Mesodermal cell (in vitro differentiated cells): ENCODE measurements around the gene FHIP2A. TPM values are rescaled to one million over a fixed set of nuclear protein-coding genes. Genes with fewer than 3 reads are reported as not detected.
"Not testable (repeated sequence)": the region's sequence is repeated elsewhere in the genome, so short reads cannot be mapped to it uniquely, and the experiment has no call there.

ENCODE experiments used
- H3K27ac ChIP-seq: 2 replicates; pipeline ENCODE4 v1.7.0; 2013; ENCODE audit warnings: mild to moderate bottlenecking, low read depth, low read length, moderate library complexity; ENCODE audit not compliant: severe bottlenecking
- H3K36me3 ChIP-seq: 2 replicates; pipeline ENCODE4 v1.7.1; 2013; ENCODE audit warnings: mild to moderate bottlenecking, low read length, moderate library complexity; ENCODE audit not compliant: control insufficient read depth, insufficient read depth
- H3K4me1 ChIP-seq: one replicate; pipeline ENCODE4 v1.7.1; 2013; ENCODE audit warnings: mild to moderate bottlenecking, low read length; ENCODE audit not compliant: insufficient read depth, control insufficient read depth, poor library complexity, severe bottlenecking
- H3K4me3 ChIP-seq: 2 replicates; pipeline ENCODE4 v1.7.0; 2013; ENCODE audit warnings: low read length, control low read depth, mild to moderate bottlenecking; ENCODE audit not compliant: insufficient read depth, poor library complexity, severe bottlenecking; ENCODE audit errors: extremely low read depth
- H3K9me3 ChIP-seq: 2 replicates; pipeline ENCODE4 v1.7.1; 2013; ENCODE audit warnings: mild to moderate bottlenecking, low read length, moderate library complexity; ENCODE audit not compliant: control insufficient read depth
- WGBS, 2 experiments: methylation state at CpG; one replicate each; pipeline ENCODE4 v1.1.5; 2013; ENCODE audit warnings: missing lambda C conversion rate in 2 of 2; ENCODE audit not compliant: insufficient coverage in 2 of 2; 5-methylcytosine and 5-hydroxymethylcytosine counted together
- polyA plus RNA-seq, 2 experiments: library from polyadenylated mRNA; stranded (reverse); fragments of 50-300 nt; gene quantifications; one replicate each; pipeline ENCODE4 v1.2.3, GENCODE V29; 2013

Gene FHIP2A, protein sequence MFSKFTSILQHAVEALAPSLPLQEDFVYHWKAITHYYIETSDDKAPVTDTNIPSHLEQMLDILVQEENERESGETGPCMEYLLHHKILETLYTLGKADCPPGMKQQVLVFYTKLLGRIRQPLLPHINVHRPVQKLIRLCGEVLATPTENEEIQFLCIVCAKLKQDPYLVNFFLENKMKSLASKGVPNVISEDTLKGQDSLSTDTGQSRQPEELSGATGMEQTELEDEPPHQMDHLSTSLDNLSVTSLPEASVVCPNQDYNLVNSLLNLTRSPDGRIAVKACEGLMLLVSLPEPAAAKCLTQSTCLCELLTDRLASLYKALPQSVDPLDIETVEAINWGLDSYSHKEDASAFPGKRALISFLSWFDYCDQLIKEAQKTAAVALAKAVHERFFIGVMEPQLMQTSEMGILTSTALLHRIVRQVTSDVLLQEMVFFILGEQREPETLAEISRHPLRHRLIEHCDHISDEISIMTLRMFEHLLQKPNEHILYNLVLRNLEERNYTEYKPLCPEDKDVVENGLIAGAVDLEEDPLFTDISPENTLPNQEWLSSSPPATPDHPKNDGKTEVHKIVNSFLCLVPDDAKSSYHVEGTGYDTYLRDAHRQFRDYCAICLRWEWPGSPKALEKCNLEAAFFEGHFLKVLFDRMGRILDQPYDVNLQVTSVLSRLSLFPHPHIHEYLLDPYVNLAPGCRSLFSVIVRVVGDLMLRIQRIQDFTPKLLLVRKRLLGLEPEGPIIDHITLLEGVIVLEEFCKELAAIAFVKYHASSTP
- 16.3 TPM for polyA plus RNA-seq (2013, experiment 1 of 2)
- 15.6 TPM for polyA plus RNA-seq (2013, experiment 2 of 2)

GRCh38 chr10:114821293-114821914 lies at the start of gene FHIP2A:
Gene FHIP2A (plus strand): TSS chr10:114821780. CDS start chr10:114822079, 299 bp downstream.
- no peaks in the 10 kb centered on the region for H3K9me3 ChIP-seq
- H3K27ac ChIP-seq, result peak within 1 kb of the TSS; percentile 88
- 7 to 17% methylated on average over 18 to 54 of the region's 59 CpGs for WGBS, 2 experiments
- peaks cover 9% of the 10 kb centered on the region for H3K36me3 ChIP-seq
- peak within 1 kb of the TSS; percentile 77 for H3K4me3 ChIP-seq
- H3K4me1 ChIP-seq, result peaks cover 8% of the 10 kb centered on the region

- 86% methylated on average over 1 of the region's 1 CpG; no CpG with 5 or more reads in 1 of the 2 experiments for WGBS, 2 experiments
- Histone ChIP-seq H3K9me3 (no peaks in the 10 kb centered on the region), H3K4me1 (no peaks in the 10 kb centered on the region), H3K27ac (no peak overlapping the region), H3K36me3 (no peaks in the 10 kb centered on the region), H3K4me3 (no peak overlapping the region)
These were observed 48.9 kb upstream of the FHIP2A start for GRCh38 chr10:114772496-114773196.

GRCh38 chr10:114773197-114773532 lies 48.4 kb upstream of the FHIP2A start:
- Histone ChIP-seq H3K27ac (no peak overlapping the region), H3K36me3 (no peaks in the 10 kb centered on the region), H3K9me3 (no peaks in the 10 kb centered on the region), H3K4me3 (no peak overlapping the region), H3K4me1 (no peaks in the 10 kb centered on the region)
- 0% methylated on average over 1 of the region's 3 CpGs; no CpG with 5 or more reads in 1 of the 2 experiments for WGBS, 2 experiments

DNA sequence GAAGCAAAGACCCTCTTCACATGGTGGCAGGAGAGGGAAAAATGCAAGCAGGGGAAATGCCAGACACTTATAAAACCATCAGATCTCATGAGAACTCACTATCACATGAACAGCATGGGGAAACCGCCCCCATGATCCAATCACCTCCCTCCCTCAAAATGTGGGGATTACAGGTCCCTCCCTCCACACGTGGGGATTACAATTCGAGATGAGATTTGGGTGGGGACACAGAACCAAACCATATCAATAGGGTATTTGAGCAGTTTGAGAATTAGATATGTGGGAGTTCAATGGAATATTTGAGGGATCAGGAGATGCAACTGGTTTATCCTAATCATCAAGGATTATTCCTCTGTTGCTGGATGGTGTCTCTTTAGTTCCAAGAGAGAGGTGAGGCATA lies 46.5 kb upstream of the FHIP2A start:
- H3K27ac ChIP-seq, H3K4me1 ChIP-seq, H3K4me3 ChIP-seq, H3K9me3 ChIP-seq, H3K36me3 ChIP-seq: not testable (repeated sequence)
- WGBS, 2 experiments, result no CpG with 5 or more reads among the region's 3 CpGs

- Histone ChIP-seq H3K4me3 (no peak overlapping the region), H3K4me1 (peaks cover 14% of the 10 kb centered on the region), H3K27ac (no peak overlapping the region), H3K9me3 (no peaks in the 10 kb centered on the region), H3K36me3 (no peaks in the 10 kb centered on the region)
- 100% methylated on average over 1 of the region's 1 CpG for WGBS, 2 experiments
These were observed 44.2 kb upstream of the FHIP2A start for GRCh38 chr10:114777415-114777814.

GRCh38 chr10:114779803-114780576 lies 41.6 kb upstream of the FHIP2A start:
- Histone ChIP-seq H3K27ac (peak overlapping the region; percentile 68), H3K4me3 (no peak overlapping the region), H3K9me3 (no peaks in the 10 kb centered on the region), H3K4me1 (peaks cover 14% of the 10 kb centered on the region), H3K36me3 (no peaks in the 10 kb centered on the region)
- 75 to 100% methylated on average over 1 of the region's 3 CpGs for WGBS, 2 experiments

GRCh38 chr10:114780577-114781184 lies 40.9 kb upstream of the FHIP2A start:
- WGBS, 2 experiments, result no CpG with 5 or more reads among the region's 2 CpGs
- H3K4me3 ChIP-seq, result no peak overlapping the region
- peak overlapping the region; percentile 68 for H3K27ac ChIP-seq
- H3K9me3 ChIP-seq, result no peaks in the 10 kb centered on the region
- H3K4me1 ChIP-seq, result peaks cover 14% of the 10 kb centered on the region
- H3K36me3 ChIP-seq, result no peaks in the 10 kb centered on the region

DNA sequence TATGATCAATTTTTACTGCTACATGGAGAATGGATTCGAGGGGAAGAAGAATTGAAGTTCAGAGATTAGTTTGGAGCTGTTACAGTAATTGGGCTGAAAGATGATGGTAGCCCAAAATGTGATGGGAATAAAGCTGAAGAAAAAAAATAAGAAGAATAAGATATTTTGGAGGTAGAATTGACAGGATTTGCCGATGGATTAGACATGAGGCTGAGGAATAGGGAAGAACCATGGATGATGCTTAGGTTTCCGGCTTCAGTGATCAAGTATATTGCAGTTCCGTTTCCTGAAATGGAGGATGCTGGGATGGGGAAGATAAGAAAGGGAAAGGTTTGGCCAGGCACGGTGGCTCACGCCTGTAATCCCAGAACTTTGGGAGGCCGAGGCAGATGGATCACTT lies 38.9 kb upstream of the FHIP2A start:
- Histone ChIP-seq H3K9me3 (no peaks in the 10 kb centered on the region), H3K4me1 (peaks cover 14% of the 10 kb centered on the region), H3K4me3 (no peak overlapping the region), H3K36me3 (no peaks in the 10 kb centered on the region), H3K27ac (no peak overlapping the region)
- 93 to 94% methylated on average over 5 to 6 of the region's 7 CpGs for WGBS, 2 experiments

DNA sequence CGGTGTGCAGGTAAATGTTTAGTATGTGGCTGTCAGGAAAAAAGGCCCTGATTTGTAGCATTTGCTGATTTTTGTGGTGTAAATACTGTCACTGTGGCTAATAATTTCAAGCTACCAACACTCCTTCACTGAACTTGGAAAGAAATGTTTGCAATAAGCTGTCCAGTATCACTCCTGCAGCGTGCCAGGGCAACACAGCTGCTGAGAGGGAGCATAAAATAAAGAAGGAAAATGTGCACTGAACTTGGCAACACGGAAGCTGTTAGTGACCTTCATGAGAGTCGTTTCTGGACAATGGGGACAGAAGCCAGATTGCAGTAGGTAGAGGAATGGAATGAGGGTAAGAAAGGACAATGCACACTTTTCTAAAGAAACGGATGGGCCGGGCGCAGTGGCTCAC lies 37.9 kb upstream of the FHIP2A start:
- Histone ChIP-seq H3K4me1 (peaks cover 14% of the 10 kb centered on the region), H3K36me3 (no peaks in the 10 kb centered on the region), H3K4me3 (no peak overlapping the region), H3K27ac (no peak overlapping the region), H3K9me3 (no peaks in the 10 kb centered on the region)
- WGBS, 2 experiments, result 93 to 96% methylated on average over 7 of the region's 7 CpGs
